GM21576 (cell line): ENCODE results near the gene PDCD1.
"Not testable (repeated sequence)": the region's sequence is repeated elsewhere in the genome, so short reads cannot be mapped to it uniquely, and the experiment has no call there.

Experiments
- ATAC-seq: cut with Tn5 transposase; IDR thresholded peaks from one replicate; pipeline ENCODE4 v1.9.1; 2021; ENCODE audit warnings: mild to moderate bottlenecking, moderate library complexity; ENCODE audit not compliant: unreplicated experiment

PDCD1 gene

GRCh38 chr2:241835611-241836010 lies 23.1 kb downstream of the PDCD1 start:
- no peak for ATAC-seq

GRCh38 chr2:241834527-241835210 lies 24.0 kb downstream of the PDCD1 start:
- no peak for ATAC-seq

- ATAC-seq, result not testable (repeated sequence)
Measured at GRCh38 chr2:241833756-241834526, 24.8 kb downstream of the PDCD1 start.

GRCh38 chr2:241833101-241833663 lies 25.5 kb downstream of the PDCD1 start:
- ATAC-seq, result no peak

GRCh38 chr2:241827394-241827793 lies 31.3 kb downstream of the PDCD1 start:
- no peak for ATAC-seq

GRCh38 chr2:241823531-241824437 lies 34.9 kb downstream of the PDCD1 start:
- not testable (repeated sequence) for ATAC-seq

- no peak for ATAC-seq
Measured at GRCh38 chr2:241822264-241822623, 36.5 kb downstream of the PDCD1 start.

GRCh38 chr2:241821460-241822263 lies 37.0 kb downstream of the PDCD1 start:
- ATAC-seq, result no peak

GRCh38 chr2:241820625-241821384 lies 37.9 kb downstream of the PDCD1 start:
- no peak for ATAC-seq

GRCh38 chr2:241819947-241820624 lies 38.6 kb downstream of the PDCD1 start:
- not testable (repeated sequence) for ATAC-seq

- no peak for ATAC-seq
Measured at GRCh38 chr2:241818943-241819270, 39.8 kb downstream of the PDCD1 start.

GRCh38 chr2:241818229-241818942 lies 40.3 kb downstream of the PDCD1 start:
- no peak for ATAC-seq

- ATAC-seq, result not testable (repeated sequence)
Measured at GRCh38 chr2:241817821-241818215, 40.9 kb downstream of the PDCD1 start.

- no peak for ATAC-seq
Measured at GRCh38 chr2:241817126-241817820, 41.4 kb downstream of the PDCD1 start.

- no peak for ATAC-seq
Measured at GRCh38 chr2:241816431-241817121, 42.1 kb downstream of the PDCD1 start.

- no peak for ATAC-seq
Measured at GRCh38 chr2:241815477-241816430, 42.9 kb downstream of the PDCD1 start.
